ENCODE results near the gene MYO1B.

DNA sequence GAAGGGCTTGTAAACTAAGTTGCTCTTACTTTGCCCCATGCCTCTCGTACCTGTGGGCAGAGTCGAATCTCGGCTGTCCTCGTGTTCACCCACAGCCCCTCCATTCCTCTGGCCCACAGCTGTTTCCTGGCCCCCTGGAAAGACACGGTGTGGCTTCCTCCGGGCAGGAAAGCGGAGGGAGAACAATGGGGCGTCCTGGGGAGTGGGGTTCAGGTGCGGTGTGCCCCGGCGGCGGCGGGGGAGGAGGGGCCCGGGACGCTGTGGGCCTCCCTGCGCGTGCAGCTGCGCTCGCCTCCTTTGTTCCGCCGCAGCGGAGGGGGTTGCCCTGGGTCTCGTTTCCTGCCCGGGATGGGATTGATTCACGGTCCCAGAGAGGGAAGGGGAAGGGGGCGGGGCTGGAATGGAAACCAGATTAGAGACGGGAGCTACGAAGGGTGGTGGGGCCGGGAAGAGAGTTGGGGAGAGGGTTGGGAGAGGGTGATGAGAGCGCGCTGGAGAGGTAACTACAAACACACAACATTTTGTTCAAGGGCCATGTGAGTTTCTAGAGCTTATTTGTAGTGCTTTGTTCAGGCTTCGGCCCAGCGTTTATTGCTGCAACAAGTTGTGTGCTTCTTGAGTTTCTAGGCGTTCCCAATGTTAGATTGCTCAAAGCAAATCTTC lies 796 bp downstream of the MYO1B start:
- TF ChIP-seq, protein P1, sequence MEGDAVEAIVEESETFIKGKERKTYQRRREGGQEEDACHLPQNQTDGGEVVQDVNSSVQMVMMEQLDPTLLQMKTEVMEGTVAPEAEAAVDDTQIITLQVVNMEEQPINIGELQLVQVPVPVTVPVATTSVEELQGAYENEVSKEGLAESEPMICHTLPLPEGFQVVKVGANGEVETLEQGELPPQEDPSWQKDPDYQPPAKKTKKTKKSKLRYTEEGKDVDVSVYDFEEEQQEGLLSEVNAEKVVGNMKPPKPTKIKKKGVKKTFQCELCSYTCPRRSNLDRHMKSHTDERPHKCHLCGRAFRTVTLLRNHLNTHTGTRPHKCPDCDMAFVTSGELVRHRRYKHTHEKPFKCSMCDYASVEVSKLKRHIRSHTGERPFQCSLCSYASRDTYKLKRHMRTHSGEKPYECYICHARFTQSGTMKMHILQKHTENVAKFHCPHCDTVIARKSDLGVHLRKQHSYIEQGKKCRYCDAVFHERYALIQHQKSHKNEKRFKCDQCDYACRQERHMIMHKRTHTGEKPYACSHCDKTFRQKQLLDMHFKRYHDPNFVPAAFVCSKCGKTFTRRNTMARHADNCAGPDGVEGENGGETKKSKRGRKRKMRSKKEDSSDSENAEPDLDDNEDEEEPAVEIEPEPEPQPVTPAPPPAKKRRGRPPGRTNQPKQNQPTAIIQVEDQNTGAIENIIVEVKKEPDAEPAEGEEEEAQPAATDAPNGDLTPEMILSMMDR (IDR thresholded peaks at IDR 0.05), result no peak
- peak in 1 of 4 donors; percentile 34 for TF ChIP-seq POLR2A (IDR thresholded peaks at IDR 0.05)
- TF ChIP-seq EP300 (IDR thresholded peaks at IDR 0.05), result no peak

All from upper lobe of left lung (tissue), 4 donors.